ENCODE data around the gene LPO. TPM values are rescaled to one million over a fixed set of nuclear protein-coding genes. Genes with fewer than 3 reads are reported as not detected.

LPO gene
- total RNA-seq, 6 experiments from 2014 or later: not detected

- no peak for DNase-seq
- TF ChIP-seq CTCF (IDR thresholded peaks at IDR 0.05): no peak
- H3K9me3 Mint-ChIP-seq: no peaks in the 10 kb centered on the region
- no peak overlapping the region for H3K4me3 Mint-ChIP-seq
- peaks cover 11% of the 10 kb centered on the region for H3K27me3 Mint-ChIP-seq (ENCODE audit: insufficient read depth)
- no peaks in the 10 kb centered on the region for H3K36me3 Mint-ChIP-seq (ENCODE audit: low read depth)
- no peak overlapping the region for H3K27ac Mint-ChIP-seq
- no peaks in the 10 kb centered on the region for H3K4me1 Mint-ChIP-seq (ENCODE audit: low read depth)
These were observed 32.4 kb upstream of the LPO start for GRCh38 chr17:58205936-58206335.

- no peak overlapping the region for H3K4me3 Mint-ChIP-seq
These were observed 30.9 kb upstream of the LPO start for GRCh38 chr17:58207451-58207850.

GRCh38 chr17:58208344-58208743 lies 30.0 kb upstream of the LPO start:
- Mint-ChIP-seq H3K27me3 (ENCODE audit: insufficient read depth) (peaks cover 3% of the 10 kb centered on the region), H3K27ac (no peak overlapping the region), H3K4me3 (no peak overlapping the region), H3K36me3 (ENCODE audit: low read depth) (no peaks in the 10 kb centered on the region), H3K9me3 (no peaks in the 10 kb centered on the region), H3K4me1 (ENCODE audit: low read depth) (no peaks in the 10 kb centered on the region)
- TF ChIP-seq CTCF (IDR thresholded peaks at IDR 0.05): no peak
- DNase-seq: no peak

More at GRCh38 chr17:58207451-58207850, 30.9 kb upstream of the LPO start:
- H3K36me3 Mint-ChIP-seq (ENCODE audit: low read depth): no peaks in the 10 kb centered on the region
- no peaks in the 10 kb centered on the region for H3K9me3 Mint-ChIP-seq
- no peak for DNase-seq
- H3K27ac Mint-ChIP-seq: no peak overlapping the region
- peaks cover 8% of the 10 kb centered on the region for H3K27me3 Mint-ChIP-seq (ENCODE audit: insufficient read depth)
- H3K4me1 Mint-ChIP-seq (ENCODE audit: low read depth): no peaks in the 10 kb centered on the region
- TF ChIP-seq CTCF (IDR thresholded peaks at IDR 0.05): no peak

GRCh38 chr17:58210922-58211321 lies 27.5 kb upstream of the LPO start:
- no peaks in the 10 kb centered on the region; the same call in 1 of the 2 replicates for H3K27me3 Mint-ChIP-seq (ENCODE audit: insufficient read depth)
- H3K4me1 Mint-ChIP-seq (ENCODE audit: low read depth): no peaks in the 10 kb centered on the region
- H3K9me3 Mint-ChIP-seq: no peaks in the 10 kb centered on the region
- no peak for DNase-seq
- H3K27ac Mint-ChIP-seq: no peak overlapping the region
- no peaks in the 10 kb centered on the region for H3K36me3 Mint-ChIP-seq (ENCODE audit: low read depth)
- H3K4me3 Mint-ChIP-seq: no peak overlapping the region
- TF ChIP-seq CTCF (IDR thresholded peaks at IDR 0.05): peak; percentile 61

- no peaks in the 10 kb centered on the region; the same call in 1 of the 2 replicates for H3K27me3 Mint-ChIP-seq (ENCODE audit: insufficient read depth)
- DNase-seq: no peak
- H3K27ac Mint-ChIP-seq: no peak overlapping the region
- TF ChIP-seq CTCF (IDR thresholded peaks at IDR 0.05): no peak
- H3K36me3 Mint-ChIP-seq (ENCODE audit: low read depth): no peaks in the 10 kb centered on the region
- peaks cover 12% of the 10 kb centered on the region for H3K4me1 Mint-ChIP-seq (ENCODE audit: low read depth)
- H3K9me3 Mint-ChIP-seq: no peaks in the 10 kb centered on the region
- no peak overlapping the region for H3K4me3 Mint-ChIP-seq
These were observed 22.7 kb upstream of the LPO start for GRCh38 chr17:58215685-58216084.

GRCh38 chr17:58217766-58218165 lies 20.6 kb upstream of the LPO start:
- Mint-ChIP-seq H3K4me1 (ENCODE audit: low read depth) (peaks cover 12% of the 10 kb centered on the region), H3K27me3 (ENCODE audit: insufficient read depth) (no peaks in the 10 kb centered on the region), H3K27ac (peak overlapping the region; percentile 23; the same call in 1 of the 2 replicates), H3K4me3 (peak overlapping the region; percentile 51), H3K9me3 (no peaks in the 10 kb centered on the region), H3K36me3 (ENCODE audit: low read depth) (no peaks in the 10 kb centered on the region)
- DNase-seq: no peak
- no peak for TF ChIP-seq CTCF (IDR thresholded peaks at IDR 0.05)
